ENCODE results near the gene MTMR11. TPM values are rescaled to one million over a fixed set of nuclear protein-coding genes. Genes with fewer than 3 reads are reported as not detected.
A peak's percentile ranks its signal among the peaks of the same experiment; 100 is the strongest.

MTMR11 gene
- total and polyA plus RNA-seq, 10 of the 15 experiments (the other 5 are each of a cell fraction or from before 2014, with no cell fraction given): 0.35 to 1.1 (median 0.73) TPM

DNA sequence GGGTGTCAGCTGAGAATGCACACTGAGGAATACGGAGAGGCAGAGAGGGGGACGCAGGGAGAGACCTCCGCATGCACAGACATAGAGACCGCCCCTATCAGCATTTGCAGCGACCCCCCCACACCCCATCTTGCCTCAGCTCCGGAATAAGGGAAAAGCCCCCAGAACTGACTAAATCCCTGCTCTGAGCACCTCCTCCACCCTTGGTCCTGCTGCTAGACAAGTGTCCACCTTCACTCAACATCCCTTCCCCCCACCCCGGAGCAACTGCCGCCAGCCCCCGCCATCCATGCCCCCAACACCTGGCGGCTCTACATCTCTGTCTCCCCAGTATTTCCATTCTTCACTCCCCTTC lies 19.8 kb downstream of the MTMR11 start (continued):
- TF ChIP-seq, protein P1, sequence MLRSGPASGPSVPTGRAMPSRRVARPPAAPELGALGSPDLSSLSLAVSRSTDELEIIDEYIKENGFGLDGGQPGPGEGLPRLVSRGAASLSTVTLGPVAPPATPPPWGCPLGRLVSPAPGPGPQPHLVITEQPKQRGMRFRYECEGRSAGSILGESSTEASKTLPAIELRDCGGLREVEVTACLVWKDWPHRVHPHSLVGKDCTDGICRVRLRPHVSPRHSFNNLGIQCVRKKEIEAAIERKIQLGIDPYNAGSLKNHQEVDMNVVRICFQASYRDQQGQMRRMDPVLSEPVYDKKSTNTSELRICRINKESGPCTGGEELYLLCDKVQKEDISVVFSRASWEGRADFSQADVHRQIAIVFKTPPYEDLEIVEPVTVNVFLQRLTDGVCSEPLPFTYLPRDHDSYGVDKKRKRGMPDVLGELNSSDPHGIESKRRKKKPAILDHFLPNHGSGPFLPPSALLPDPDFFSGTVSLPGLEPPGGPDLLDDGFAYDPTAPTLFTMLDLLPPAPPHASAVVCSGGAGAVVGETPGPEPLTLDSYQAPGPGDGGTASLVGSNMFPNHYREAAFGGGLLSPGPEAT (IDR thresholded peaks at IDR 0.05; ENCODE audit: low read depth): no peak

DNA sequence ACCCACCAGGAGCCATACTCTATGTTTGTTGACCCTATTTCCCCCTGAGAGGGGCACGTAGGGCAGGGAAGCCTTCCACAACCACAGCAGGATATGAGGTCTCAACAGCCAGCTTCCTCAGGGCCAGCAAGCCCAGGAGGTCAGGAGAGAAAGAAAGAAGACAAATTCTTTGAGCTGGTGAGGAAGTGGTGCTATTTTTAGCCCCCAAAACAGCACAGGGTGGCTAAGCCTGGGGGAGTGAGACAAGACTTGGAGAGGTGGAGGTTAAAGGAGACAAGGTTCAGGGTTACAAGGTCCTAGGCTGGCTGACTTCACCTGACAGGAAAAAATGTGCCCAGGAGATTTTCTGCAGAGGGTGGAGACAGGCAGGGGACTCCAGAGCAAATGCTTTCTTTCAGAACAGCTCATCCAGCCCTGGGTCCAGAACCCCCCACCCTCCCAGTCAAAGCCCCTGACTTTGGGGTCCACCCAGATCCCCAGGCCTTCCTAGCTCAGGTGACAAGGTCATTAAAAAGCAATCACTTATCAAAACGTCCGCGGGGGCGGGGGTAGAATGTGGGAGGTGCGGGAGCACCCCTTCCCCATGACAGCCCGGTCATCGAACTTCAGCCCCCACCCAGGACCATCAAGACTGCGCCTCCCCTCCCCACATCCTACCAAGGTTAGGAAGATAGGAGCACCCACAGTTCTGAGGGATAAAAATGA lies 20.3 kb downstream of the MTMR11 start:
- SMC1A ChIA-PET (ENCODE audit: uncharacterized antibody, unreplicated experiment): no interaction called here
- Histone ChIP-seq H3K9me3 (replicated peaks; ENCODE audit: control insufficient read depth, insufficient read depth, low read length) (no peaks in the 10 kb centered on the region), H3K4me3 (no peak overlapping the region; the same call in 1 of the 2 replicates), H3K79me2 (ENCODE audit: control insufficient read depth, insufficient read depth, low read length) (no peaks in the 10 kb centered on the region), H2AFZ (ENCODE audit: control insufficient read depth, low read depth, low read length) (0 out of 2 replicates have a peak overlapping the region, but pooled peaks have one; percentile 19), H3K27ac (ENCODE audit: control insufficient read depth, insufficient read depth) (no peak overlapping the region), H3K4me1 (ENCODE audit: control insufficient read depth, insufficient read depth, low read length) (peaks cover 10% of the 10 kb centered on the region; the same call in 1 of the 2 replicates), H3K9ac (ENCODE audit: control insufficient read depth, insufficient read depth, low read length) (no peak overlapping the region), H4K20me1 (ENCODE audit: control insufficient read depth, insufficient read depth) (no peaks in the 10 kb centered on the region), H3K36me3 (ENCODE audit: control insufficient read depth in 2 of 2, insufficient read depth in 2 of 2, low read length in 1 of 2) (no peaks in the 10 kb centered on the region), H3K27me3 (replicated peaks in 1 of 2; ENCODE audit: control insufficient read depth in 2 of 2, insufficient read depth in 2 of 2, low read length in 1 of 2) (peaks cover 0 to 3% of the 10 kb centered on the region in 2 experiments; a peak in 2 of 4 replicates), H3K4me2 (ENCODE audit: control insufficient read depth, insufficient read depth) (peak overlapping the region; percentile 12; the same call in 1 of the 2 replicates)
- no TSS peak for BruUV-seq (replicated peaks)
- POLR2A ChIA-PET: interaction anchor here (0.6 to 0.9 kb wide), 2 partner anchors 11 to 23 kb away, joined by 4 read pairs; no protein-coding TSS in a partner anchor
- DNase-seq (ENCODE audit: low read depth, low spot score): no peak
- intact Hi-C loops (cut with micrococcal nuclease; ENCODE audit: unreplicated experiment): no loop called here
- in situ Hi-C loops (cut with MboI): no loop called here
- CTCF ChIA-PET: no interaction called here
- no peak for FAIRE-seq
- RAD21 ChIA-PET (ENCODE audit: unreplicated experiment): no interaction called here
- WGBS (ENCODE audit: insufficient coverage, insufficient replicate concordance, low lambda C conversion rate, missing lambda C conversion rate): 6% methylated on average over 9 of the region's 9 CpGs
- peak; percentile 20; the same call in 2 of the 3 replicates for ATAC-seq
- TF ChIP-seq, protein P2, sequence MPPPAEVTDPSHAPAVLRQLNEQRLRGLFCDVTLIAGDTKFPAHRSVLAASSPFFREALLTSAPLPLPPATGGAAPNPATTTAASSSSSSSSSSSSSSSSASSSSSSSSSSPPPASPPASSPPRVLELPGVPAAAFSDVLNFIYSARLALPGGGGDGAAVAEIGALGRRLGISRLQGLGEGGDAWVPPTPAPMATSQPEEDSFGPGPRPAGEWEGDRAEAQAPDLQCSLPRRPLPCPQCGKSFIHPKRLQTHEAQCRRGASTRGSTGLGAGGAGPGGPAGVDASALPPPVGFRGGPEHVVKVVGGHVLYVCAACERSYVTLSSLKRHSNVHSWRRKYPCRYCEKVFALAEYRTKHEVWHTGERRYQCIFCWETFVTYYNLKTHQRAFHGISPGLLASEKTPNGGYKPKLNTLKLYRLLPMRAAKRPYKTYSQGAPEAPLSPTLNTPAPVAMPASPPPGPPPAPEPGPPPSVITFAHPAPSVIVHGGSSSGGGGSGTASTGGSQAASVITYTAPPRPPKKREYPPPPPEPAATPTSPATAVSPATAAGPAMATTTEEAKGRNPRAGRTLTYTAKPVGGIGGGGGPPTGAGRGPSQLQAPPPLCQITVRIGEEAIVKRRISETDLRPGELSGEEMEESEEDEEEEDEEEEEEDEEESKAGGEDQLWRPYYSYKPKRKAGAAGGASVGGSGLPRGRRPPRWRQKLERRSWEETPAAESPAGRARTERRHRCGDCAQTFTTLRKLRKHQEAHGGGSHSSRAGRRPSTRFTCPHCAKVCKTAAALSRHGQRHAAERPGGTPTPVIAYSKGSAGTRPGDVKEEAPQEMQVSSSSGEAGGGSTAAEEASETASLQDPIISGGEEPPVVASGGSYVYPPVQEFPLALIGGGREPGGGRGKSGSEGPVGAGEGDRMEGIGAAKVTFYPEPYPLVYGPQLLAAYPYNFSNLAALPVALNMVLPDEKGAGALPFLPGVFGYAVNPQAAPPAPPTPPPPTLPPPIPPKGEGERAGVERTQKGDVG (CRISPR knock-in tag; IDR thresholded peaks at IDR 0.05): no peak
- no peak for TF ChIP-seq NFIC (IDR thresholded peaks at IDR 0.05; ENCODE audit: low read depth, low read length)
- TF ChIP-seq, protein P3, sequence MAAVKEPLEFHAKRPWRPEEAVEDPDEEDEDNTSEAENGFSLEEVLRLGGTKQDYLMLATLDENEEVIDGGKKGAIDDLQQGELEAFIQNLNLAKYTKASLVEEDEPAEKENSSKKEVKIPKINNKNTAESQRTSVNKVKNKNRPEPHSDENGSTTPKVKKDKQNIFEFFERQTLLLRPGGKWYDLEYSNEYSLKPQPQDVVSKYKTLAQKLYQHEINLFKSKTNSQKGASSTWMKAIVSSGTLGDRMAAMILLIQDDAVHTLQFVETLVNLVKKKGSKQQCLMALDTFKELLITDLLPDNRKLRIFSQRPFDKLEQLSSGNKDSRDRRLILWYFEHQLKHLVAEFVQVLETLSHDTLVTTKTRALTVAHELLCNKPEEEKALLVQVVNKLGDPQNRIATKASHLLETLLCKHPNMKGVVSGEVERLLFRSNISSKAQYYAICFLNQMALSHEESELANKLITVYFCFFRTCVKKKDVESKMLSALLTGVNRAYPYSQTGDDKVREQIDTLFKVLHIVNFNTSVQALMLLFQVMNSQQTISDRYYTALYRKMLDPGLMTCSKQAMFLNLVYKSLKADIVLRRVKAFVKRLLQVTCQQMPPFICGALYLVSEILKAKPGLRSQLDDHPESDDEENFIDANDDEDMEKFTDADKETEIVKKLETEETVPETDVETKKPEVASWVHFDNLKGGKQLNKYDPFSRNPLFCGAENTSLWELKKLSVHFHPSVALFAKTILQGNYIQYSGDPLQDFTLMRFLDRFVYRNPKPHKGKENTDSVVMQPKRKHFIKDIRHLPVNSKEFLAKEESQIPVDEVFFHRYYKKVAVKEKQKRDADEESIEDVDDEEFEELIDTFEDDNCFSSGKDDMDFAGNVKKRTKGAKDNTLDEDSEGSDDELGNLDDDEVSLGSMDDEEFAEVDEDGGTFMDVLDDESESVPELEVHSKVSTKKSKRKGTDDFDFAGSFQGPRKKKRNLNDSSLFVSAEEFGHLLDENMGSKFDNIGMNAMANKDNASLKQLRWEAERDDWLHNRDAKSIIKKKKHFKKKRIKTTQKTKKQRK (IDR thresholded peaks at IDR 0.05; ENCODE audit: low read depth, low read length): no peak
- TF ChIP-seq, protein P4, sequence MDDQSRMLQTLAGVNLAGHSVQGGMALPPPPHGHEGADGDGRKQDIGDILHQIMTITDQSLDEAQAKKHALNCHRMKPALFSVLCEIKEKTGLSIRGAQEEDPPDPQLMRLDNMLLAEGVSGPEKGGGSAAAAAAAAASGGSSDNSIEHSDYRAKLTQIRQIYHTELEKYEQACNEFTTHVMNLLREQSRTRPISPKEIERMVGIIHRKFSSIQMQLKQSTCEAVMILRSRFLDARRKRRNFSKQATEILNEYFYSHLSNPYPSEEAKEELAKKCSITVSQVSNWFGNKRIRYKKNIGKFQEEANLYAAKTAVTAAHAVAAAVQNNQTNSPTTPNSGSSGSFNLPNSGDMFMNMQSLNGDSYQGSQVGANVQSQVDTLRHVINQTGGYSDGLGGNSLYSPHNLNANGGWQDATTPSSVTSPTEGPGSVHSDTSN (IDR thresholded peaks at IDR 0.05; ENCODE audit: insufficient replicate concordance, low read depth, low read length): no peak

Data from GM12878 (cell line).